Lower leg skin (tissue), 3 donors: Measurements from ENCODE around the gene OR2D2.

Source experiments
- POLR2A ChIP-seq, 2 donors: fragments of 450-650 bp; IDR thresholded peaks; one replicate each; pipeline ENCODE4 v1.6.1; 2016 to 2017; ENCODE audit warnings: antibody characterized with exemption in 2 of 2, mild to moderate bottlenecking in 1 of 2, moderate library complexity in 1 of 2
- TF ChIP-seq, protein P1 (sequence below), 3 donors: fragments of 450-650 bp; IDR thresholded peaks; one replicate each; pipeline ENCODE4 v1.5.1; 2016; ENCODE audit warnings: antibody characterized with exemption in 3 of 3, mild to moderate bottlenecking in 3 of 3, moderate library complexity in 2 of 3

DNA sequence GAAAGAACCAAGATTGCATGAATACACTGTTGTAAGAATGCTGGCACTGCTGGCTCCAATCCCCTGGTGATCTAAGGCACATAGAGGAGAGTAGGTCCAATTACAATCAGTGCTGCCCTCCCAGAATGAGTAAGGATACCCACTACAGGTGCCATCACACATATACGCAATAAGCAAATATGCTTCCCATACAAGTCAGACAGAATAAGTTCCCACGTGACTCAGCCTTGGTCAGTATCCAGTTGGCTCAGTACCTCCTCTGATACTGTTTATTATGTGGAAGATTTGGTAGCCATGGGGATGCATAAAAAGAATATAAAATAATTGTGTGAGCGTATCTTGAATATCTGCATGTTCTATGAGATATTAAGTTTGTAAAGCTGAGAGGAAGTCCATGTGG, 19.6 kb upstream of the OR2D2 start:
- TF ChIP-seq, protein P1, sequence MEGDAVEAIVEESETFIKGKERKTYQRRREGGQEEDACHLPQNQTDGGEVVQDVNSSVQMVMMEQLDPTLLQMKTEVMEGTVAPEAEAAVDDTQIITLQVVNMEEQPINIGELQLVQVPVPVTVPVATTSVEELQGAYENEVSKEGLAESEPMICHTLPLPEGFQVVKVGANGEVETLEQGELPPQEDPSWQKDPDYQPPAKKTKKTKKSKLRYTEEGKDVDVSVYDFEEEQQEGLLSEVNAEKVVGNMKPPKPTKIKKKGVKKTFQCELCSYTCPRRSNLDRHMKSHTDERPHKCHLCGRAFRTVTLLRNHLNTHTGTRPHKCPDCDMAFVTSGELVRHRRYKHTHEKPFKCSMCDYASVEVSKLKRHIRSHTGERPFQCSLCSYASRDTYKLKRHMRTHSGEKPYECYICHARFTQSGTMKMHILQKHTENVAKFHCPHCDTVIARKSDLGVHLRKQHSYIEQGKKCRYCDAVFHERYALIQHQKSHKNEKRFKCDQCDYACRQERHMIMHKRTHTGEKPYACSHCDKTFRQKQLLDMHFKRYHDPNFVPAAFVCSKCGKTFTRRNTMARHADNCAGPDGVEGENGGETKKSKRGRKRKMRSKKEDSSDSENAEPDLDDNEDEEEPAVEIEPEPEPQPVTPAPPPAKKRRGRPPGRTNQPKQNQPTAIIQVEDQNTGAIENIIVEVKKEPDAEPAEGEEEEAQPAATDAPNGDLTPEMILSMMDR (IDR thresholded peaks at IDR 0.05) = no peak
- TF ChIP-seq POLR2A (IDR thresholded peaks at IDR 0.05) = no peak
